ENCODE results near the gene LRP1B.

The LRP1B gene

GRCh38 chr2:140597836-140598235 lies 1533.0 kb downstream of the LRP1B start:
- TF ChIP-seq REST (IDR thresholded peaks at IDR 0.05; ENCODE audit: insufficient read depth in 1 of 2, low read depth in 2 of 2, low read length in 2 of 2) (no peak), POLR2AphosphoS5 (IDR thresholded peaks at IDR 0.05; ENCODE audit: low read depth, low read length) (no peak), TAF1 (IDR thresholded peaks at IDR 0.05; ENCODE audit: borderline replicate concordance, insufficient read depth, low read length) (no peak), FOXP2 (optimal IDR thresholded peaks at IDR 0.05; ENCODE audit: borderline replicate concordance, extremely low read depth, extremely low read length, insufficient read depth) (no peak), SIN3A (IDR thresholded peaks at IDR 0.05; ENCODE audit: borderline replicate concordance, insufficient read depth, low read length) (no peak)

GRCh38 chr2:140597205-140597604 lies 1533.6 kb downstream of the LRP1B start:
- TF ChIP-seq TAF1 (IDR thresholded peaks at IDR 0.05; ENCODE audit: borderline replicate concordance, insufficient read depth, low read length) (no peak), REST (IDR thresholded peaks at IDR 0.05; ENCODE audit: insufficient read depth in 1 of 2, low read depth in 2 of 2, low read length in 2 of 2) (no peak), FOXP2 (optimal IDR thresholded peaks at IDR 0.05; ENCODE audit: borderline replicate concordance, extremely low read depth, extremely low read length, insufficient read depth) (no peak), SIN3A (IDR thresholded peaks at IDR 0.05; ENCODE audit: borderline replicate concordance, insufficient read depth, low read length) (no peak)

GRCh38 chr2:140596447-140596846 lies 1534.4 kb downstream of the LRP1B start:
- no peak for TF ChIP-seq FOXP2 (optimal IDR thresholded peaks at IDR 0.05; ENCODE audit: borderline replicate concordance, extremely low read depth, extremely low read length, insufficient read depth)
- TF ChIP-seq REST (IDR thresholded peaks at IDR 0.05; ENCODE audit: insufficient read depth in 1 of 2, low read depth in 2 of 2, low read length in 2 of 2), result no peak
- TF ChIP-seq TAF1 (IDR thresholded peaks at IDR 0.05; ENCODE audit: borderline replicate concordance, insufficient read depth, low read length), result no peak
- no peak for TF ChIP-seq POLR2AphosphoS5 (IDR thresholded peaks at IDR 0.05; ENCODE audit: low read depth, low read length)
- no peak for TF ChIP-seq SIN3A (IDR thresholded peaks at IDR 0.05; ENCODE audit: borderline replicate concordance, insufficient read depth, low read length)

- TF ChIP-seq SIN3A (IDR thresholded peaks at IDR 0.05; ENCODE audit: borderline replicate concordance, insufficient read depth, low read length) (no peak), FOXP2 (optimal IDR thresholded peaks at IDR 0.05; ENCODE audit: borderline replicate concordance, extremely low read depth, extremely low read length, insufficient read depth) (no peak), TAF1 (IDR thresholded peaks at IDR 0.05; ENCODE audit: borderline replicate concordance, insufficient read depth, low read length) (no peak), REST (IDR thresholded peaks at IDR 0.05; ENCODE audit: insufficient read depth in 1 of 2, low read depth in 2 of 2, low read length in 2 of 2) (no peak), POLR2AphosphoS5 (IDR thresholded peaks at IDR 0.05; ENCODE audit: low read depth, low read length) (no peak)
Observed at GRCh38 chr2:140595107-140595506, 1535.7 kb downstream of the LRP1B start.

GRCh38 chr2:140593132-140593531 lies 1537.7 kb downstream of the LRP1B start:
- TF ChIP-seq FOXP2 (optimal IDR thresholded peaks at IDR 0.05; ENCODE audit: borderline replicate concordance, extremely low read depth, extremely low read length, insufficient read depth) (no peak), SIN3A (IDR thresholded peaks at IDR 0.05; ENCODE audit: borderline replicate concordance, insufficient read depth, low read length) (no peak), TAF1 (IDR thresholded peaks at IDR 0.05; ENCODE audit: borderline replicate concordance, insufficient read depth, low read length) (no peak), POLR2AphosphoS5 (IDR thresholded peaks at IDR 0.05; ENCODE audit: low read depth, low read length) (no peak), REST (IDR thresholded peaks at IDR 0.05; ENCODE audit: insufficient read depth in 1 of 2, low read depth in 2 of 2, low read length in 2 of 2) (no peak)

Data from PFSK-1 (cell line).